SK-N-SH (cell line): ENCODE data around the gene CALN1.

Experiments used
- CTCF ChIP-seq: fragments of 200-600 bp; sonication (generic); IDR thresholded peaks from 2 replicates; pipeline ENCODE4 v1.6.1; 2017; ENCODE audit warnings: antibody characterized with exemption, mild to moderate bottlenecking, moderate library complexity
- EZH2phosphoT487 ChIP-seq: fragments of 200-600 bp; sonication (generic); IDR thresholded peaks from 2 replicates; pipeline ENCODE4 v1.6.1; 2017; ENCODE audit warnings: low read depth, mixed run types, mild to moderate bottlenecking, antibody characterized with exemption, moderate library complexity, borderline replicate concordance
- JUND ChIP-seq: IDR thresholded peaks from 2 replicates; pipeline ENCODE4 v1.4.0; 2012
- MAX ChIP-seq: IDR thresholded peaks from 2 replicates; pipeline ENCODE4 v1.4.0; 2012; ENCODE audit warnings: low read depth
- PBX3 ChIP-seq: IDR thresholded peaks from 2 replicates; pipeline ENCODE4; 2012
- SIN3A ChIP-seq: IDR thresholded peaks from 2 replicates; pipeline ENCODE4 v1.6.1; 2012; ENCODE audit warnings: low read depth, mild to moderate bottlenecking, low read length, moderate library complexity, borderline replicate concordance
- TEAD4 ChIP-seq: IDR thresholded peaks from 2 replicates; pipeline ENCODE4 v1.4.0; 2012; ENCODE audit warnings: mild to moderate bottlenecking, borderline replicate concordance; ENCODE audit not compliant: insufficient read depth
- USF1 ChIP-seq: IDR thresholded peaks from 2 replicates; pipeline ENCODE4 v1.4.0; 2012; ENCODE audit warnings: low read depth, borderline replicate concordance

- no peak for TF ChIP-seq USF1
- no peak for TF ChIP-seq TEAD4
- no peak for TF ChIP-seq CTCF
- TF ChIP-seq SIN3A: no peak
- TF ChIP-seq EZH2phosphoT487: no peak
- TF ChIP-seq MAX: no peak
- no peak for TF ChIP-seq JUND
- no peak for TF ChIP-seq PBX3
Measured at GRCh38 chr7:72403458-72404076, 8.6 kb downstream of the CALN1 start.
